ENCODE measurements around the gene HTT. TPM values are rescaled to one million over a fixed set of nuclear protein-coding genes. Genes with fewer than 3 reads are reported as not detected.

The HTT gene
- polyA plus RNA-seq, 1 donor (not counting 4 experiments of a cell fraction or from before 2014, with no cell fraction given), result 16.2 TPM

- Histone ChIP-seq H3K9me1 (ENCODE audit: control insufficient read depth, extremely low read depth, insufficient read depth, low read length) (no peaks in the 10 kb centered on the region), H3K4me2 (ENCODE audit: control insufficient read depth, extremely low read depth, insufficient read depth, low read depth, low read length) (peak overlapping the region; percentile 18), H3K36me3 (ENCODE audit: control insufficient read depth in 2 of 2, extremely low read depth in 1 of 2, insufficient read depth in 2 of 2, low read length in 2 of 2) (no peaks in the 10 kb centered on the region), H4K20me1 (ENCODE audit: control insufficient read depth, extremely low read depth, insufficient read depth, low read length) (no peaks in the 10 kb centered on the region), H3K79me2 (ENCODE audit: control insufficient read depth, insufficient read depth, low read length) (no peaks in the 10 kb centered on the region), H3K27me3 (ENCODE audit: control insufficient read depth, extremely low read depth, insufficient read depth, low read length) (peaks cover 39% of the 10 kb centered on the region), H3K9me3 (ENCODE audit: control insufficient read depth, low read depth, low read length) (no peaks in the 10 kb centered on the region), H3K9ac (ENCODE audit: control insufficient read depth, extremely low read depth, insufficient read depth, low read length) (no peak overlapping the region), H3K4me1 (ENCODE audit: control insufficient read depth, extremely low read depth, insufficient read depth, low read length) (peaks cover 11% of the 10 kb centered on the region), H3K27ac (ENCODE audit: control insufficient read depth, insufficient read depth, low read length) (no peak overlapping the region), H2AFZ (ENCODE audit: control insufficient read depth, low read length) (peak overlapping the region; percentile 44), H3K4me3 (ENCODE audit: control insufficient read depth in 2 of 3, extremely low read depth in 1 of 3, insufficient read depth in 2 of 3, low read depth in 1 of 3, low read length in 3 of 3) (peak overlapping the region in 1 of 3 experiments; percentile 1)
- FAIRE-seq (no peak), DNase-seq (ENCODE audit: low read depth, low spot score) (no peak)
- dilution Hi-C loops (cut with MboI; ENCODE audit: extremely low pct_ligation_motif_present, low sequenced_read_pairs), result no loop called here
- TF ChIP-seq EZH2 (IDR thresholded peaks at IDR 0.05; ENCODE audit: low read length), result peak; percentile 81
- TF ChIP-seq CTCF (optimal IDR thresholded peaks at IDR 0.05 in 1 of 3, IDR thresholded peaks at IDR 0.05 in 1 of 3, conservative IDR thresholded peaks at IDR 0.05 in 1 of 3; ENCODE audit: extremely low read depth in 1 of 3, insufficient read depth in 2 of 3, low read length in 3 of 3), result no peak
Observed at GRCh38 chr4:3286335-3287175, 212.1 kb downstream of the HTT start.

GRCh38 chr4:3287271-3287971 lies 212.9 kb downstream of the HTT start:
- Histone ChIP-seq H3K4me2 (ENCODE audit: control insufficient read depth, extremely low read depth, insufficient read depth, low read depth, low read length) (peak overlapping the region; percentile 18), H3K36me3 (ENCODE audit: control insufficient read depth in 2 of 2, extremely low read depth in 1 of 2, insufficient read depth in 2 of 2, low read length in 2 of 2) (no peaks in the 10 kb centered on the region), H3K27me3 (ENCODE audit: control insufficient read depth, extremely low read depth, insufficient read depth, low read length) (peaks cover 39% of the 10 kb centered on the region), H4K20me1 (ENCODE audit: control insufficient read depth, extremely low read depth, insufficient read depth, low read length) (no peaks in the 10 kb centered on the region), H3K27ac (ENCODE audit: control insufficient read depth, insufficient read depth, low read length) (no peak overlapping the region), H3K4me1 (ENCODE audit: control insufficient read depth, extremely low read depth, insufficient read depth, low read length) (peaks cover 15% of the 10 kb centered on the region), H3K9me1 (ENCODE audit: control insufficient read depth, extremely low read depth, insufficient read depth, low read length) (no peaks in the 10 kb centered on the region), H3K9me3 (ENCODE audit: control insufficient read depth, low read depth, low read length) (no peaks in the 10 kb centered on the region), H2AFZ (ENCODE audit: control insufficient read depth, low read length) (no peak overlapping the region), H3K4me3 (ENCODE audit: control insufficient read depth in 2 of 3, extremely low read depth in 1 of 3, insufficient read depth in 2 of 3, low read depth in 1 of 3, low read length in 3 of 3) (no peak overlapping the region), H3K79me2 (ENCODE audit: control insufficient read depth, insufficient read depth, low read length) (no peaks in the 10 kb centered on the region), H3K9ac (ENCODE audit: control insufficient read depth, extremely low read depth, insufficient read depth, low read length) (no peak overlapping the region)
- DNase-seq (ENCODE audit: low read depth, low spot score) (no peak), FAIRE-seq (peak; percentile 46)
- dilution Hi-C loops (cut with MboI; ENCODE audit: extremely low pct_ligation_motif_present, low sequenced_read_pairs), result no loop called here
- TF ChIP-seq EZH2 (IDR thresholded peaks at IDR 0.05; ENCODE audit: low read length) (no peak), CTCF (optimal IDR thresholded peaks at IDR 0.05 in 1 of 3, IDR thresholded peaks at IDR 0.05 in 1 of 3, conservative IDR thresholded peaks at IDR 0.05 in 1 of 3; ENCODE audit: extremely low read depth in 1 of 3, insufficient read depth in 2 of 3, low read length in 3 of 3) (no peak)
